Urothelium cell line (cell line): ENCODE results near the gene RILP.

Source experiments
- DNase-seq: peaks from one replicate; pipeline ENCODE4 v3.0.0; 2011; ENCODE audit warnings: low spot score, mixed read lengths
- FAIRE-seq: peaks from 2 replicates; lab custom pipeline; 2011; peaks lifted over from hg19 to GRCh38; lab: Jason Lieb, UNC

The RILP gene

GRCh38 chr17:1629504-1630310, 20.0 kb downstream of the RILP start:
- FAIRE-seq, result no peak
- peak; percentile 50 for DNase-seq

DNA sequence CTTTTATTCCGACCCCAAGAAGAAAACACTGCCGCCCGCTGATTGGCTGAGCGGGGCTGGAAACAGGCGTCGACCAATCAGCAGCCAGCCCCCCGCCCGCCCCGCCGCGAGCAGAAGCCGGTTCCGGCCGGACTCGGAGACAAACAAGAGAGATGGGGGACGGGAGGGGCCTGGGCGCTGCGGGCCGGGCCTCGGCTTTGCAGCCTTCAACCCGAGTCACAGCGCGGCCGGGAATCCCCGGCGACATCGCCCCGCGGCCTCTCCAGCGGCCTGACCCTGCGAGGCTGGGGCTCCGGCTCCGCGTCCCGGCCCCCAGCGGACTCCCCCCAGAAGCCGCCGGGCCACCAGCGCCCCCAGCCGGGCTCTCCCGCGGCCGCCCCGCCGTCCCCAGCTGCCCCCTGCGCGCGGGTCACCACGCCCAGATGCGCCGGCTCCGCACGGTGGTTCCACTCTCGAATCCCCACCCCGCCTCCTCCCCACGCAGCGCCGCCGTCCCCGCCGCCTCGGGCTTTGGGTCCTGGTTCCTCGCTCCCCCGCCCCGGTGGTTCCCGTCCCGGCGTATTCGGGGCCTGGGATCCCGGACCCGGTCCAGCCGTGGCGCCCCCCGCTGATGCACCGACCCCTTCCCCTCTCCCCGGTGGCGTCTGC, 20.7 kb downstream of the RILP start:
- DNase-seq (peak; percentile 95), FAIRE-seq (peak; percentile 30)

DNA sequence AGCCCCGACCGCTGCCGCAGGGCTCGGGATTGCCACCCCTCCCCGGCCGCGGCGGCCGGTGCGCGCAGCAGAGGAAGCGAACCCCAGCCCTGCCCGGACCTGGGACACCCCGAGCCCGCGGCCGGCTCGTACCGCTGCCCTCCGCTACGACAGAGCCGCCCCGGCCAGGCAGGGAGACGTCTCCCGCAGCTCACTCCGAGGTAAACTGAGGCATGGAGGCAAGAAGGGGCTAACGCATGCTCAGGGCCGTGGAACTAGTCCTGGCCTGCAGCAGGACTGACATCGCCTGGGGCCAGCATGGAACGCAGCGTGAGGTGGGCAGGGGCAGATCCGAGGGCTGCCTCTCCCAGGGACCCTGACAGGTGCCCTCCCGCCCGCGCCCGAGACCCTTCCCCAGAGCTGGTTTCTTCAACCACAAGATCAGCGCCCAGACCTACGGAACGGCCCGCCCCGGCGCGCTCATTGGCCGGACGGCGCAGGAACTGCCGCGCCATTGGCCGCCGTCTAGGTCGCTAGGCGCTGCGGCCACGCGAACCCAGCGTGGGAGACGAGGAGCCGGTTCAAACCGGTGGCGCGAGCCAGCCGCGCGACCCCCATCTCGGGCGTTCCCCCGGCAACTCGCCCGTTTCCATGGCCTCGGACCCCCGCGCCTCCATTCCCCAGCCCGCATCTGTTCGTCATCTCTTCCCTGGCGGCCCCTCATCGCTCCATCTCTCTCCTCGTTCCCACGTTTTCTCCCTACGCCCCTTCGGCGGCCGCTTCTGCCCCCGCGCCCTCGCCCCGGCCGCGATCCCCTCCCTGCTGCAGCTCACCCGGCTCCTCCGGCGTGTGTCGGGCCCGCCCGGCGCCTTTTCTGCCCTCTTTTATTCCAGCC, 21.4 kb downstream of the RILP start, which contains the start of gene SLC43A2:
SLC43A2 (minus strand) TSS at position 853 of the 874 bp plus-strand sequence. CDS start 960 bp downstream, outside the sequence.
- DNase-seq, result peak; percentile 89
- FAIRE-seq, result peak; percentile 59

DNA sequence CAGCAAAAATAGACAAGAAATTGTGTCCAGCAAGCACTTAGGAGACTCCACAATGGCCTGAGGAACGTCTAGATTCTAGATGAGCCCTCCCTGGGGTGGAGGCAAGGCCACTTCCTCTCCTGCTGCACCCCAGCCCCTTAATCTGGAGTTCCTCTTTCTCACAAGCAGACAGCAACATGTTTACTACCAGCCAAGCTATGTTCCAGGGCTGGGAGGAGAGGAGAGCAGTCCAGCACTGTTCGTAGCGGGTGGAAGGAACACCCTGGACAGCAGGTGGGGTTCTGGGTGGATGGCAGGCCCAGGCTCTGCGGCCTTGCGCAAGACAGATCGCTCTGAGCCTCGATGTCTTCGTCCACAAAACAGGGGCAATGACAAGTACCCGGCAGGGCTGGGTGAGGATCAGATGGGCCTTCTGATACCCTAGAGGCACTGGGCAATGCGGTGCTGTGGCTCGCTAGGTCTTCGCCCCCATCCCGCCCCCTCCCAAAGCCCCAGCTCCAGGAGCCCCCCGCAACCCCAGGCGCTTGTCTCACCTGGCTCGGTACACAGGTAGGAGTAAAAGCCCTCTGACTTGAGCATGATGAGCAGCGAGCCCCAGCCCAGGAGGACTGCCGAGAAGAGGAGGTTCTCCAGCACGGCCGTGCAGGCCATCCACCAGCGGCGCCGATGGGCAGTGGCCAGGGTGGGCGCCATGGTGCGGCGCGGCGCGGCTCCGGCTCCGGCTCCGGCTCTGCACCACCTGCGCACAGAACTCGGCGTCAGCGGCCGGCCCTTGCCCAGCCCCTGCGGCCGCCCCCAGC, 22.3 kb downstream of the RILP start:
- DNase-seq (no peak), FAIRE-seq (no peak)

DNA sequence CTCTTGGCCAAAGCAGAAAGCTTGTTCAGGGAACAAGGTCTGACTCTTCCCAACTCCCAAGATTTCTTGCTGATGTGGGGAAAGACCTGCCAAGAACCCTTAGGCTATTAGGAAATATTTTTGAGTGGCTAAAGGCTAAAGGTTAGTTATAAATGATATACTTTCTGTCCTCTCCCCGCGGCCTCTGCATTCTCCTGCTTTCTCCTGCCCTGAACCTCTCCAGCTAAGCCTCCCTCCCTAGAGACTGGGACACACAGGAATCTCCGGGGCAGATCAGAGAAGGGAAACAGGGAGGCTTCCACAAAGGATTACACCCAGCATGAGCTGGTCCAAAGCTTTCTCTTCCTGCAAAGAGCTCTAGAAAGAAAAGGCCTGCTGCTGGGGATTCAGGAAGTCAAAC, 23.3 kb downstream of the RILP start:
- DNase-seq (no peak), FAIRE-seq (no peak)

GRCh38 chr17:1625581-1625980, 24.1 kb downstream of the RILP start:
- no peak for DNase-seq
- no peak for FAIRE-seq

DNA sequence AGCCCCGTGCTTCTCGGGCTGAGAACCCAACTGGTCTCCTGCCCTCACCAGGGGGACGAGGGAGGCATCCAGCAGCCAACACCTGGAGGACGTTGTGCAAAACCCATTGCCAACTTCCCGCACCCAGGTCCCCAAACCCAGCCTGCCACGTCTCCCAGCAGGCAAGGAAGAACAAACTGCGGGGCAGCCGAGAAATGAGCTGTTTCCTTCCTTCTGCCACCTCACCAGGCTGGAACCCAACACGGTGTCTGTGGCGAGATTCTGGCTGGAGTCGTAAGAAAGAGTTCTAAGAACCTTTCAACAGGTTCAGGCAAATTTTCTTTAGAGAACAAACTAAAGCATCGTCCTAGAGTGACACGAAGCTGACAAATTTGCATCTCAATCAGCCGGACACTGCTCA, 24.6 kb downstream of the RILP start:
- FAIRE-seq, result no peak
- DNase-seq, result no peak

- FAIRE-seq (no peak), DNase-seq (no peak)
Measured at GRCh38 chr17:1624650-1625049, 25.0 kb downstream of the RILP start.

DNA sequence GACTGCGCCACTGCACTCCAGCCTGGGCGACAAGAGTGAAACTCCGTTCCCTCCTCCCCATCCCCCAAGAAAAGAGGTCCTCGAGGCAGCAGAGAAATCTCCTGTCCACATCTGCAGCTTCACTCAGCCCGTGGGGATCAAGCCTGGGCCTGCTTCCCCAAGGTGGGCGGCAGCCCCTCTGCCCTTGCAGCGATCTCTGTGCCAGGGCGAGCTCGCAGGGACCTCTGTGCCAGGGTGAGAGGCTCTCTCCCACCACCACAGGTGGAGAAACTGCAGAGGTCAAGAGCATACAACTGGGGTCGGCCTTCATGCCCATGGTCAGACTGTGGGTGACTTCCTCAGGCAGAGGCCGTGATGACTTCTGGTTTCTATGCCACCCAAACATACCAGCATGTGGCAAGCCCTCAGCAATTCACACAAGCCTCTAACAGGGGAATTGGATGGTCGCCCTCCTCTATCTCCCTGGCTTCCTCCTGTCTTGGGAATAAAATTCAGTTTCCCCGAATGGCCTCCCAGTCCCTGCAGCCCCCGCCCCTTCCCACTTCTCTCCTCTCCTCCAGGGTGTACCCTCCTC, 26.5 kb downstream of the RILP start:
- FAIRE-seq, result no peak

DNA sequence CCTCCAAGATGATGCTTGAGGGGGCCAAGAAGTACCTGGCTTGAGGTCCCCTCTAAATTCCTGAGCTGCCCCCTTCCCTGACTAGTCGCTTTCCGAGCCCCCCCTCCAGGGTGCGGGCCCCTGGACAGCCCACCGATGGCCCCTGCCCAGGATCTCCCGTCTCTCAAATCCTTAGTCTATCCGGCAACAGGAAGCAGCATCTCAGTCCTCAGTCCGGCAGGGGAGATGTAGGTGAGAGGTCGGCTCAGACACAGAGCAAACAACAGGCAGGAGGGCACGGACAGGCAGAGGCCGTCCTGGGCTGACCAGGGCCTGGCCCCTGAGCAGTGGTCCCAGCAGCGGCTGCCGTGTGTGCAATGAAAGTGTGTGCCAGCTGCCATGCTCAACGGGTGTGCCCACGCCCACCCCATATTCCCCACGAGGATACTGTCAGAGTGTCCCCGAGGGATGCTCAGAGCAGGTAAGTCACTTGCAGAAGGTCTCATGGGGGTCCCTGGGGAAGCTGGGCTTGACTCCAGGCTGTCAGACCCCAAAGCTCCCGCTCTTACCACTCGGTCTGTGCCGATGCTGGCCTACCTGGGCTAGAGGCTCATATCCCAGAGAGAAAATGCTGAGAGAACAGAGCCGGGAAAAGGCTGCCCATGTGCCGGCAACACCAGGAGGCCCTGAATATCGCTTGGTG, 28.3 kb downstream of the RILP start:
- FAIRE-seq (no peak), DNase-seq (no peak)

More for the DNA sequence above, 26.5 kb downstream of the RILP start:
- DNase-seq, result no peak

DNA sequence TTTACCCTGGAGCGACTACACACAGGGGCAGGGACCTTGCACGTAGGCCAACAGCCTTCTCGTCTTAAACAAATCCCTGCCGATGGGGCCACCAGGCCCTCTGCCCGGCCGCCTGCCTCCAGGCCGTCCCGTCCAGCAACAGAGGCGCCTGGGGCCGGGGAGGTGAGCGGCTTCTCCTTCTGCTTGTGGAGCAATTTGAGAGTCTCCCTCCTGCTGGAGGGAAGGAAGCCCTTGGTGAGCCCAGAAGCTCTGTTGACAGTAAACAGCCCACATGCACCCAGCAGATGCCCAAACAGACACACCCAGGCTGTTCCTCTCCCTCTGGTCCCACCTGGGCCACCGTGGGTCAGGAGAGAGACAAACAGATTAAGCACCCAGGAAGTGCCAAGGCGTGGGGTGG, 29.2 kb downstream of the RILP start:
- DNase-seq (no peak), FAIRE-seq (no peak)

- DNase-seq, result peak; percentile 54
- FAIRE-seq, result no peak
Measured at GRCh38 chr17:1617620-1618174, 32.0 kb downstream of the RILP start.

DNA sequence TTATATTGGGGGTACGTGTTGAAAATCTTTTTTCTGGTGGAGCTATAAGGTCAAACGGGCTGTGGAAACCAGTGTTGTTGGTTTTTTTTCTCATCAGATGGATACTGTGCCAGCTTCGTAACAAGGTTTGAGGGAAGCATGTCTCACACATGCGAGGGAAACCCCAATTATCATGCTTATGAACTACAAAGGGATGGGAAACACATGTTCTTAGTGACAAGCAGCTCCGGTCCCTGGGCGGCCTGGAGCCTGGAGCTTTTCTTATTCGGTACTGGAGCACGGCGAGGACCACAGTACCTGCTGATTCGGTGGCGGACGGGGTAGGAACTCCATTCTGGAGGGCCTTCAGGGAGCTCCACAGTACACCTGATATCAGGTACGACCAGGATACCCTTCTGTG, 33.6 kb downstream of the RILP start:
- DNase-seq, result no peak
- no peak for FAIRE-seq

DNA sequence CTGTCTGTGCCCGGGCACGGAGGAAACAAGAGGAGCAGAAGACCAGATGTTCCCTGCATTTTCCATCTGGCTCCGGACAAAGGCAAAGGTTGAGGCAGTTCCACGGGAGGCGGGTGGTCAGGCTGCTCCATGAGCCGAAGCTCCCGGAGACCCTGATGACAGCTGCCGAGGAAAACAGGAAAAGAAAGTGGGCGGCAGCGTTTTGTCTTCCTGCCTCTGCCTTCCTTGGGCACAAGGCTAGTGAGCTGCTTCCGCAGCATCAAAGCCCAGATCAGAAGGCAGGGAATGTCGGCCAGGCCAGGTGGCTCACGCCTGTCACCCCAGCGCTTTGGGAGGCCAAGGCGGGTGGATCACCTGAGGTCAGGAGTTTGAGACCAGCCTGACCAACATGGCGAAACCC, 37.3 kb downstream of the RILP start:
- no peak for DNase-seq
- FAIRE-seq, result no peak

- FAIRE-seq (no peak), DNase-seq (no peak)
Measured at GRCh38 chr17:1611715-1612114, 38.0 kb downstream of the RILP start.

- FAIRE-seq, result no peak
Measured at GRCh38 chr17:1608676-1609075, 41.0 kb downstream of the RILP start.

DNA sequence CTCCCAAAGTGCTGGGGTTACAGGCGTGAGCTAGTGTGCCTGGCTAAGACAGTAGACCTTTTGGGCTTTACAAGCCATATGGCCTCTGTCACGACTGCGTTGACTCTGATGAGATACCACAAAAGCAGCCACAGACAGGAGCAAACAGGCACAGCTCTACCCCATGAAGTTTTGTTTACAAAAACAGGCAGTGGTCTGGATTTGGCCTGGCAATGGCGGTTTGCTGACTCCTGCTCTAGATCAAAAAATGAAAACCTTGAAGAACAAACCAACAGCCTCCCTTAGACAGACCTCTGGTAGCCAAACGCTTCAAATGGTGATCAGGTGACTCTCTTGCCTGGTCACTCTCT, 41.7 kb downstream of the RILP start:
- FAIRE-seq, result no peak
- DNase-seq, result no peak

More at GRCh38 chr17:1608676-1609075, 41.0 kb downstream of the RILP start:
- no peak for DNase-seq

GRCh38 chr17:1606352-1606985, 43.2 kb downstream of the RILP start:
- DNase-seq (no peak), FAIRE-seq (no peak)
